Measurements from ENCODE around the gene NFATC1. TPM values are rescaled to one million over a fixed set of nuclear protein-coding genes. Genes with fewer than 3 reads are reported as not detected.

NFATC1 gene
- total RNA-seq, 2 donors from 2014 or later, result 5.2 to 5.9 TPM

DNA sequence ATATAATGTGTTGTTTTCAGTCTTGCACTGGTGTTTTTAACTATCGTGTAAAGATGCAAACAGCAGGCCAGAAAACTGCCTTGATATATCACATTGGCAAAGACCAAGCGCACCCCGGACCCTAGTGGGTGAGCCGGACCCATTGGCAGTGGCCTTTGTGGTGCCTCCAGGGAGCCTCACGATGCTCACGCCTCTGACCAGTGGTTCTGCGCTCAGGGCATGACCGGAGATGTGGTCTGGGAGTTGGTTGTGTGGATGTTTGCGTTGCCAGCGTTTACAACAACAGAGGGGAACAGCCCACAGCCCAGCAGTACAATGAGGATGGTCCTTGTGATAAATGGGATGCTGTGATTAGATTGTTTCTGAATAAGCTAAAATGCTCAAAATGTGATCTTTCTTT lies 32.6 kb downstream of the NFATC1 start:
- H3K36me3 ChIP-seq (replicated peaks in 1 of 2; ENCODE audit: insufficient read depth in 1 of 2, low read depth in 2 of 2), result no peaks in the 10 kb centered on the region
- intact Hi-C loops (cut with DNase I), result no loop called here
- DNase-seq (no peak), ATAC-seq (no peak)
- H3K9me3 ChIP-seq, result no peaks in the 10 kb centered on the region
- H3K4me3 ChIP-seq, result no peak overlapping the region
- WGBS, 2 donors, result 85 to 93% methylated on average over 10 of the region's 10 CpGs
- H3K27ac ChIP-seq, result no peak overlapping the region
- TF ChIP-seq POLR2A (IDR thresholded peaks at IDR 0.05), result no peak
- TF ChIP-seq, protein P1, sequence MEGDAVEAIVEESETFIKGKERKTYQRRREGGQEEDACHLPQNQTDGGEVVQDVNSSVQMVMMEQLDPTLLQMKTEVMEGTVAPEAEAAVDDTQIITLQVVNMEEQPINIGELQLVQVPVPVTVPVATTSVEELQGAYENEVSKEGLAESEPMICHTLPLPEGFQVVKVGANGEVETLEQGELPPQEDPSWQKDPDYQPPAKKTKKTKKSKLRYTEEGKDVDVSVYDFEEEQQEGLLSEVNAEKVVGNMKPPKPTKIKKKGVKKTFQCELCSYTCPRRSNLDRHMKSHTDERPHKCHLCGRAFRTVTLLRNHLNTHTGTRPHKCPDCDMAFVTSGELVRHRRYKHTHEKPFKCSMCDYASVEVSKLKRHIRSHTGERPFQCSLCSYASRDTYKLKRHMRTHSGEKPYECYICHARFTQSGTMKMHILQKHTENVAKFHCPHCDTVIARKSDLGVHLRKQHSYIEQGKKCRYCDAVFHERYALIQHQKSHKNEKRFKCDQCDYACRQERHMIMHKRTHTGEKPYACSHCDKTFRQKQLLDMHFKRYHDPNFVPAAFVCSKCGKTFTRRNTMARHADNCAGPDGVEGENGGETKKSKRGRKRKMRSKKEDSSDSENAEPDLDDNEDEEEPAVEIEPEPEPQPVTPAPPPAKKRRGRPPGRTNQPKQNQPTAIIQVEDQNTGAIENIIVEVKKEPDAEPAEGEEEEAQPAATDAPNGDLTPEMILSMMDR (IDR thresholded peaks at IDR 0.05), result no peak
- no peaks in the 10 kb centered on the region for H3K4me1 ChIP-seq
- no peaks in the 10 kb centered on the region for H3K27me3 ChIP-seq

GRCh38 chr18:79429381-79429780 lies 33.7 kb downstream of the NFATC1 start:
- TF ChIP-seq, protein P1 (IDR thresholded peaks at IDR 0.05), result no peak
- TF ChIP-seq POLR2A (IDR thresholded peaks at IDR 0.05), result no peak
- no peak overlapping the region for H3K4me3 ChIP-seq
- DNase-seq, result no peak

DNA sequence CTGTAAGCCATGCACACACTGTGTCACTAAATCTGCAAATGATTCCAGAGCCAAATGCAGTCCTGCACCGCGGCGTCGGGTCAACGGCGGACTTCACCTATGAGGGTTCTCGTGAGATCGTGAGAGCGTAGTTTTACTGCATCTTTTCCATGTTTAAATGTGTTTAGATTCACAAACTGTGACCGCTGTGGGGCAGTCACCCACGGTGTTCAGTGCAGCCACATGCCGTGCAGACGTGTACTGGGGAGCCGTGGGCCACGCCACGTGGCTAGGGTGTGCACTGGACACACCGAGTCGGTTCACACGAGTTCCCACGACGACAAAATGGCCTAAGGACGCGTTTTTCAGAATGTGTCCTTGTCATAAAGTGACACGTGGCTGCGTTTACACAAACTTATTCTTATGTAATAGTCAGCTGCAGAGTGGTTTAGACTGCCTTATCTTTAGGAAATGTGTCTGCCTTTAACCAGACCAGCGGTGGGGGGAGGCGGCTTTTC lies 34.1 kb downstream of the NFATC1 start:
- 78 to 85% methylated on average over 27 of the region's 27 CpGs for WGBS, 2 donors
- H3K27ac ChIP-seq, result no peak overlapping the region
- ATAC-seq (no peak), DNase-seq (no peak)
- H3K4me1 ChIP-seq, result no peaks in the 10 kb centered on the region
- H3K4me3 ChIP-seq, result no peak overlapping the region
- no peaks in the 10 kb centered on the region for H3K9me3 ChIP-seq
- intact Hi-C loops (cut with DNase I), result no loop called here
- H3K36me3 ChIP-seq (replicated peaks in 1 of 2; ENCODE audit: insufficient read depth in 1 of 2, low read depth in 2 of 2), result peaks cover 0 to 2% of the 10 kb centered on the region in 2 donors
- no peak for TF ChIP-seq POLR2A (IDR thresholded peaks at IDR 0.05)
- TF ChIP-seq, protein P1 (IDR thresholded peaks at IDR 0.05), result no peak
- H3K27me3 ChIP-seq, result no peaks in the 10 kb centered on the region

More at GRCh38 chr18:79429381-79429780, 33.7 kb downstream of the NFATC1 start:
- no peak for ATAC-seq
- no peaks in the 10 kb centered on the region for H3K9me3 ChIP-seq
- no peak overlapping the region for H3K27ac ChIP-seq
- H3K27me3 ChIP-seq, result no peaks in the 10 kb centered on the region
- intact Hi-C loops (cut with DNase I), result no loop called here
- H3K36me3 ChIP-seq (replicated peaks in 1 of 2; ENCODE audit: insufficient read depth in 1 of 2, low read depth in 2 of 2), result peaks cover 0 to 2% of the 10 kb centered on the region in 2 donors
- no peaks in the 10 kb centered on the region for H3K4me1 ChIP-seq
- WGBS, 2 donors, result 89 to 92% methylated on average over 13 to 14 of the region's 14 CpGs

DNA sequence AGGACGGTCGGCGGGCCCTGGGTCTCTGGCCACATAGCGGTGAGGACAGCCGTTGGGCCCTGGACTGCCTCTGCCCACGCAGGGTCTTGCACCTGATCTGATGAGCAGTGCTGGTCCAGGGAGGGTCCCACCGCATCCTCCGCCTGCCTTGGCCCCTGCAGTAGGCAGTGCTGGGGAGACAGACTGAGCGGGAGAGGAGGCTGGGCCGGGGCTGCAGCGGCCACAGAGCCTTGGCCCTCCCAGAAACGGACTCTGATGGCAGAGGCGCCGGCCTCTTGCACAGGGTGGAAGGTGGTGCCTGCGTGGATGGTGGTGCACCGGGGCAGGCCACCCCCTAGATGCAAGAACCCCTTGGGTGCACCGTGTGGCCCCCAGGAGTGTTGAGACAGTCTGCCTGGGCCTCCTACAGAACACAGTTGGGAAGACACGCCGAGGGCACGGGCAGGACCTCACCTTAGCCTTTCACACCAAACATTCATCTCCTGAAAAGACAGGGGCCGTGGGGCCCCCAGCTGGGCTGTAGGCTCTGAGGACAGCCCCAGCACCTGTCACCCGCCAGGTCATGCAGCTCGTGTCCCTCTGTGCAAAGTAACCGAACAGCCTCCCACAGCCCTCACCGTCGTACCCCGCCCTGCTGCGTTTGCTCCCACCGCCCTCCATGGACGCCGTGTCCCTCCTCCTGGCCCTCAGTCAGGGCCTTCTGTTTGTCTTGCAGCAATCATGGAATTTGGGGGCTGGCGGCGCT lies 36.8 kb downstream of the NFATC1 start:
- no peak for ATAC-seq
- no peak for TF ChIP-seq POLR2A (IDR thresholded peaks at IDR 0.05)
- TF ChIP-seq, protein P1 (IDR thresholded peaks at IDR 0.05), result no peak
- DNase-seq, result no peak
- intact Hi-C loops (cut with DNase I), result no loop called here
- H3K4me1 ChIP-seq, result no peaks in the 10 kb centered on the region
- H3K27ac ChIP-seq, result no peak overlapping the region
- H3K9me3 ChIP-seq, result no peaks in the 10 kb centered on the region
- H3K27me3 ChIP-seq, result no peaks in the 10 kb centered on the region
- peaks cover 0 to 2% of the 10 kb centered on the region in 2 donors for H3K36me3 ChIP-seq (replicated peaks in 1 of 2; ENCODE audit: insufficient read depth in 1 of 2, low read depth in 2 of 2)
- 85 to 88% methylated on average over 16 to 33 of the region's 33 CpGs for WGBS, 2 donors
- H3K4me3 ChIP-seq, result no peak overlapping the region

DNA sequence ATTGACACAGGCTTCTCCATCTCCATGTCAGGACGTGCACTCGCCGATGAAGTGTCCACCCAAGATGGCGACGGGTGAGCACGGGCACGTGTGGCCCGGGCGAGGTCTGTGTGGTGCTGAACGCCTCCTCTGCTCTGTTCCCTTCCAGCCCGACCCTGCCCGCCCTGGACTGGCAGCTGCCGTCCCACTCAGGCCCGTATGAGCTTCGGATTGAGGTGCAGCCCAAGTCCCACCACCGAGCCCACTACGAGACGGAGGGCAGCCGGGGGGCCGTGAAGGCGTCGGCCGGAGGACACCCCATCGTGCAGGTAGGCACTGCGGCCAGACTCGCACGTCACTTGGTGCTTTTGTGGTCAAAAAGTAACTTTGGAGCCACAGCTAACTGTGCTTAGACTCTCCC lies 37.7 kb downstream of the NFATC1 start:
- no peak overlapping the region for H3K4me3 ChIP-seq
- H3K4me1 ChIP-seq, result no peaks in the 10 kb centered on the region
- H3K9me3 ChIP-seq, result no peaks in the 10 kb centered on the region
- H3K27ac ChIP-seq, result no peak overlapping the region
- ATAC-seq, result no peak
- DNase-seq, result no peak
- 72 to 94% methylated on average over 3 to 27 of the region's 27 CpGs for WGBS, 2 donors
- TF ChIP-seq POLR2A (IDR thresholded peaks at IDR 0.05), result no peak
- TF ChIP-seq, protein P1 (IDR thresholded peaks at IDR 0.05), result no peak
- intact Hi-C loops (cut with DNase I), result no loop called here
- peaks cover 0 to 2% of the 10 kb centered on the region in 2 donors for H3K36me3 ChIP-seq (replicated peaks in 1 of 2; ENCODE audit: insufficient read depth in 1 of 2, low read depth in 2 of 2)
- H3K27me3 ChIP-seq, result no peaks in the 10 kb centered on the region
